AG04449 (cell line): ENCODE data around the gene SFRP4.

Source experiments
- CTCF ChIA-PET: fragments of 350-600 bp; formaldehyde crosslinking; extraction: SDS; loops from one replicate; lab custom pipeline; 2021; ENCODE audit warnings: antibody characterized with exemption; lab: Yijun Ruan, JAX
- POLR2A ChIA-PET: fragments of 400-600, 350-600 bp; formaldehyde crosslinking; extraction: SDS; loops from one replicate; lab custom pipeline; 2020; ENCODE audit warnings: antibody characterized with exemption, inconsistent platforms; lab: Yijun Ruan, JAX
- DNase-seq: peaks from one replicate; pipeline ENCODE4 v3.0.0-alpha.2; 2010; ENCODE audit warnings: low read depth, low spot score
- H3K4me3 ChIP-seq: 2 replicates; pipeline ENCODE4 v1.5.1; 2011; ENCODE audit warnings: low read depth, mild to moderate bottlenecking, control low read depth, low read length
- CTCF ChIP-seq: IDR thresholded peaks from one replicate; pipeline ENCODE4 v1.5.1; 2011; ENCODE audit warnings: mild to moderate bottlenecking, moderate library complexity, low read length, control low read depth, inconsistent platforms; ENCODE audit not compliant: insufficient read depth; ENCODE audit errors: missing control alignments

Gene SFRP4

GRCh38 chr7:37928878-37929277, 12.3 kb upstream of the SFRP4 start:
- ChIA-PET POLR2A (no interaction called here), CTCF (interaction anchor here (1.0 kb wide), 1 partner anchor 10 kb away, joined by 4 read pairs; no protein-coding TSS in a partner anchor)
- no peak for DNase-seq
- no peak for TF ChIP-seq CTCF
- H3K4me3 ChIP-seq = no peak overlapping the region

GRCh38 chr7:37927773-37928444, 11.3 kb upstream of the SFRP4 start:
- TF ChIP-seq CTCF = no peak
- no peak for DNase-seq
- CTCF ChIA-PET = interaction anchor here (1.0 to 1.4 kb wide), 2 partner anchors 9 to 11 kb away, joined by 4 to 5 read pairs; partner anchors contain the start of gene SFRP4
- POLR2A ChIA-PET = no interaction called here
- H3K4me3 ChIP-seq = no peak overlapping the region

- ChIA-PET CTCF (no interaction called here), POLR2A (no interaction called here)
- no peak overlapping the region for H3K4me3 ChIP-seq
- DNase-seq = no peak
- TF ChIP-seq CTCF = no peak
Measured at GRCh38 chr7:37925620-37926019, 9.0 kb upstream of the SFRP4 start.

GRCh38 chr7:37924491-37925041, 7.9 kb upstream of the SFRP4 start:
- no peak overlapping the region for H3K4me3 ChIP-seq
- TF ChIP-seq CTCF = no peak
- no peak for DNase-seq
- ChIA-PET POLR2A (no interaction called here), CTCF (no interaction called here)

GRCh38 chr7:37923996-37924395, 7.4 kb upstream of the SFRP4 start:
- POLR2A ChIA-PET = no interaction called here
- no peak for DNase-seq
- CTCF ChIA-PET = no interaction called here
- H3K4me3 ChIP-seq = no peak overlapping the region
- no peak for TF ChIP-seq CTCF

GRCh38 chr7:37921876-37922275, 5.3 kb upstream of the SFRP4 start:
- POLR2A ChIA-PET = interaction anchor here (0.7 kb wide), 1 partner anchor 14 kb away, joined by 3 read pairs; no protein-coding TSS in a partner anchor
- CTCF ChIA-PET = interaction anchor here (1.0 kb wide), 1 partner anchor 394 kb away, joined by 3 read pairs; no protein-coding TSS in a partner anchor
- DNase-seq = no peak
- TF ChIP-seq CTCF = no peak
- H3K4me3 ChIP-seq = peak overlapping the region; percentile 20
